ENCODE measurements around the gene GNAT2. TPM values are rescaled to one million over a fixed set of nuclear protein-coding genes. Genes with fewer than 3 reads are reported as not detected.

The GNAT2 gene
- total and polyA plus RNA-seq, 10 of the 15 experiments (the other 5 are each of a cell fraction or from before 2014, with no cell fraction given): 0.08 to 1.3 (median 0.41) TPM

GRCh38 chr1:109629372-109630030 is 10.1 kb upstream of the GNAT2 start:
- ATAC-seq (no peak), FAIRE-seq (no peak), DNase-seq (ENCODE audit: low read depth, low spot score) (no peak)
- no peak overlapping the region for H3K9ac ChIP-seq (ENCODE audit: control insufficient read depth, insufficient read depth, low read length)
- H3K27ac ChIP-seq (ENCODE audit: control insufficient read depth, insufficient read depth): no peak overlapping the region
- no peaks in the 10 kb centered on the region for H3K27me3 ChIP-seq (replicated peaks in 1 of 2; ENCODE audit: control insufficient read depth in 2 of 2, insufficient read depth in 2 of 2, low read length in 1 of 2)
- WGBS (ENCODE audit: insufficient coverage, insufficient replicate concordance, low lambda C conversion rate, missing lambda C conversion rate): 93% methylated on average over 10 of the region's 10 CpGs
- peaks cover 2% of the 10 kb centered on the region for H3K79me2 ChIP-seq (ENCODE audit: control insufficient read depth, insufficient read depth, low read length)
- H3K4me2 ChIP-seq (ENCODE audit: control insufficient read depth, insufficient read depth): no peak overlapping the region
- no peaks in the 10 kb centered on the region for H4K20me1 ChIP-seq (ENCODE audit: control insufficient read depth, insufficient read depth)
- no peaks in the 10 kb centered on the region for H3K9me3 ChIP-seq (replicated peaks; ENCODE audit: control insufficient read depth, insufficient read depth, low read length)
- H3K36me3 ChIP-seq (ENCODE audit: control insufficient read depth in 2 of 2, insufficient read depth in 2 of 2, low read length in 1 of 2): peaks cover 8 to 29% of the 10 kb centered on the region in 2 experiments; a peak in 3 of 4 replicates
- POLR2A ChIA-PET: interaction anchor here (1.5 to 1.7 kb wide), 2 partner anchors 83 to 84 kb away, joined by 5 to 6 read pairs; no protein-coding TSS in a partner anchor
- in situ Hi-C loops (cut with MboI) (no loop called here), intact Hi-C loops (cut with micrococcal nuclease; ENCODE audit: unreplicated experiment) (no loop called here)
- no peak overlapping the region for H2AFZ ChIP-seq (ENCODE audit: control insufficient read depth, low read depth, low read length)
- RAD21 ChIA-PET (ENCODE audit: unreplicated experiment): interaction anchor here (1.2 to 4.3 kb wide), 4 partner anchors 10 to 355 kb away, joined by 3 to 59 read pairs (median 18); partner anchors contain the start of genes AHCYL1 and GNAI3
- CTCF ChIA-PET: interaction anchor here (0.6 to 6.3 kb wide), 9 partner anchors 10 to 97 kb away, joined by 3 to 75 read pairs (median 8); partner anchors contain the start of genes AMPD2, GNAI3 and GNAT2
- H3K4me1 ChIP-seq (ENCODE audit: control insufficient read depth, insufficient read depth, low read length): peaks cover 7% of the 10 kb centered on the region
- no TSS peak for BruUV-seq (replicated peaks)
- H3K4me3 ChIP-seq: no peak overlapping the region
- SMC1A ChIA-PET (ENCODE audit: uncharacterized antibody, unreplicated experiment): interaction anchor here (1.0 to 5.4 kb wide), 7 partner anchors 9 to 97 kb away, joined by 3 to 36 read pairs (median 4); partner anchors contain the start of gene GNAI3
- no peak for TF ChIP-seq HDAC2 (IDR thresholded peaks at IDR 0.05)
- TF ChIP-seq HDGF (IDR thresholded peaks at IDR 0.05): no peak
- TF ChIP-seq NFYB (IDR thresholded peaks at IDR 0.05; ENCODE audit: insufficient read depth, low read depth, low read length): no peak
- no peak for TF ChIP-seq ZBTB4 (CRISPR knock-in tag; IDR thresholded peaks at IDR 0.05)
- no peak for TF ChIP-seq TCF3 (IDR thresholded peaks at IDR 0.05; ENCODE audit: borderline replicate concordance, insufficient read depth, low read depth, low read length)
- no peak for TF ChIP-seq RBBP5 (conservative IDR thresholded peaks at IDR 0.05)
- TF ChIP-seq SMAD5 (IDR thresholded peaks at IDR 0.05; ENCODE audit: low read depth): no peak
- TF ChIP-seq MAX (IDR thresholded peaks at IDR 0.05; ENCODE audit: low read depth, low read length): no peak
- no peak for TF ChIP-seq ESRRA (IDR thresholded peaks at IDR 0.05; ENCODE audit: low read length)
- TF ChIP-seq ZBTB40 (IDR thresholded peaks at IDR 0.05; ENCODE audit: borderline replicate concordance): no peak
- no peak for TF ChIP-seq TCF7 (IDR thresholded peaks at IDR 0.05; ENCODE audit: borderline replicate concordance)
- no peak for TF ChIP-seq RFX5 (IDR thresholded peaks at IDR 0.05; ENCODE audit: low read depth, low read length)
- TF ChIP-seq SP1 (IDR thresholded peaks at IDR 0.05; ENCODE audit: low read depth, low read length): no peak
- no peak for TF ChIP-seq IKZF2 (IDR thresholded peaks at IDR 0.05)
- TF ChIP-seq CHD4 (IDR thresholded peaks at IDR 0.05): no peak
- TF ChIP-seq FOXK2 (IDR thresholded peaks at IDR 0.05): no peak
- TF ChIP-seq MEF2A (IDR thresholded peaks at IDR 0.05; ENCODE audit: insufficient read depth, low read depth, low read length): no peak
- TF ChIP-seq KDM1A (IDR thresholded peaks at IDR 0.05; ENCODE audit: borderline replicate concordance): no peak
- TF ChIP-seq HDAC6 (IDR thresholded peaks at IDR 0.05; ENCODE audit: unreplicated experiment): no peak

Data from GM12878 (cell line).